Astrocyte of the spinal cord (primary cell): ENCODE results near the gene IMMT.
A peak's percentile ranks its signal among the peaks of the same experiment; 100 is the strongest.
"Not testable (repeated sequence)": the region's sequence is repeated elsewhere in the genome, so short reads cannot be mapped to it uniquely, and the experiment has no call there.

ENCODE experiments used
- DNase-seq: peaks from one replicate; pipeline ENCODE4 v3.0.0; 2011; ENCODE audit warnings: low read depth, low spot score
- H3K4me3 ChIP-seq: 2 replicates; pipeline ENCODE4 v1.5.1; 2011; ENCODE audit warnings: low read depth, mild to moderate bottlenecking, low read length, moderate library complexity
- in situ Hi-C: cut with HindIII; loops from 2 replicates; pipeline ENCODE4 v1.10.0; 2017; ENCODE audit warnings: low sequenced_read_pairs
- TF ChIP-seq, protein P1 (sequence below): IDR thresholded peaks from 2 replicates; pipeline ENCODE4 v1.5.1; 2012; ENCODE audit warnings: low read depth, mild to moderate bottlenecking, low read length, inconsistent platforms

The IMMT gene

DNA sequence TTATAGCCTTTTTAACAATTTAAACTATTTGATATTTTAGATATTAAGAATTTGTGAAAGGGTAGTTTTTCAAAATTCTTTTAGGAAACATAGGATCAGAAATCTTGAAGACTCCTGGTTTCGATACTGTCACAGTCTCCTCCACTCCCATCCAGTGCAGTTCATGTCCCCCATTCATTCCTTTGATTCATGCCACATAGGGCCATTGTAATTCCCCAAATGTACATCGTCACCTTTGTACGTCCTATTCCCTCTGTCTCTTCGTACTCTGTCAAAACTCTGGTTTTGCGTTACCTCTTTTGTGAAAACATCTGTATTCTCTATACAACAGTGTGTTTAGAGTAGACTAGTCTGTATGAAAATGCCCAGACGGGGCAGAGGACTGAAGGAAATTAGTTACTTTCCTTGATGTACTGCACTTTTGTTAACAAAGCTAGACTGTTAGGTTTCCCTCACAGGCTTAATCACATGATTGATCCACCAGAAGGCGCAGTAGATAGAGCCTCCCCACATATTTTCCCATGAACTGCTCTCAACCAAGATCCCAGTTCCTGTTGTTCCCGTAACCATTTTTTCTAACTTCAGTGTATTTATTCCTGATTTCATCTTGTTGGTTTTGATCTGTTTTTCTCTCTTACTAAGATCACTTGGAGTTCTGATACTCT is 6.5 kb upstream of the IMMT start:
- in situ Hi-C loops, result no loop called here
- no peak for DNase-seq
- H3K4me3 ChIP-seq, result no peak overlapping the region
- TF ChIP-seq, protein P1, sequence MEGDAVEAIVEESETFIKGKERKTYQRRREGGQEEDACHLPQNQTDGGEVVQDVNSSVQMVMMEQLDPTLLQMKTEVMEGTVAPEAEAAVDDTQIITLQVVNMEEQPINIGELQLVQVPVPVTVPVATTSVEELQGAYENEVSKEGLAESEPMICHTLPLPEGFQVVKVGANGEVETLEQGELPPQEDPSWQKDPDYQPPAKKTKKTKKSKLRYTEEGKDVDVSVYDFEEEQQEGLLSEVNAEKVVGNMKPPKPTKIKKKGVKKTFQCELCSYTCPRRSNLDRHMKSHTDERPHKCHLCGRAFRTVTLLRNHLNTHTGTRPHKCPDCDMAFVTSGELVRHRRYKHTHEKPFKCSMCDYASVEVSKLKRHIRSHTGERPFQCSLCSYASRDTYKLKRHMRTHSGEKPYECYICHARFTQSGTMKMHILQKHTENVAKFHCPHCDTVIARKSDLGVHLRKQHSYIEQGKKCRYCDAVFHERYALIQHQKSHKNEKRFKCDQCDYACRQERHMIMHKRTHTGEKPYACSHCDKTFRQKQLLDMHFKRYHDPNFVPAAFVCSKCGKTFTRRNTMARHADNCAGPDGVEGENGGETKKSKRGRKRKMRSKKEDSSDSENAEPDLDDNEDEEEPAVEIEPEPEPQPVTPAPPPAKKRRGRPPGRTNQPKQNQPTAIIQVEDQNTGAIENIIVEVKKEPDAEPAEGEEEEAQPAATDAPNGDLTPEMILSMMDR, result peak; percentile 2

DNA sequence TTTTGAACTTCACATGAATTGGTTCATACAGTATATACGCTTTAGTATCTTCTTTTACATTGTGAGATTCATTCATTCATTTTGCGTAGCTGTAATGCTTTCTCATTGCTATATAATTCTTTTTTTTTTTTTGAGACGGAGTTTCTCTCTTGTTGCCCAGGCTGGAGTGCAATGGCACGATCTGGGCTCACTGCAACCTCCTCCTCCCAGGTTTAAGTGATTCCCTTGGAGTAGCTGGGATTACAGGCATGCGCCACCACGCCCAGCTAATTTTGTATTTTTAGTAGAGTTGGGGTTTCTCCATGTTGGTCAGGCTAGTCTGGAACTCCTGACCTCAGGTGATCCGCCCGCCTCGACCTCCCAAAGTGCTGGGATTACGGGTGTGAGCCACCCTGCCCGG is 5.3 kb upstream of the IMMT start:
- DNase-seq, in situ Hi-C loops, H3K4me3 ChIP-seq: not testable (repeated sequence)

DNA sequence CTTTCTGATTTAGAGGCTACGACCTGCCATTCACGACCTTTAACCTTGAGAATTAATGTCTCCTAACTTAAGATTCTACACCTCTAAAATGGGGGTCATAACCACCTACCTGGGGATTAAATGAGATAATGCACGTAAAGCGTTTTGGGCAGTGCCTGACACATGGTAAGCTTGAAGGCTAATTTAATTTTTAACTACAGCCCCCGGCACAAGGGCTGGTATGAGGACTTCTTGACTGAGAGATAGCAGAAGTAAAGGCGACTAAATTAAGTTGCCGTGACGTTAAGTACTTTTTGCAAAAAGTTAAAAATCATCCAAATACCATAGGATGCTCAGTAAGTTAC is 4.5 kb upstream of the IMMT start:
- peak overlapping the region; percentile 94 for H3K4me3 ChIP-seq
- TF ChIP-seq, protein P1, result no peak
- DNase-seq, result no peak
- in situ Hi-C loops, result no loop called here

DNA sequence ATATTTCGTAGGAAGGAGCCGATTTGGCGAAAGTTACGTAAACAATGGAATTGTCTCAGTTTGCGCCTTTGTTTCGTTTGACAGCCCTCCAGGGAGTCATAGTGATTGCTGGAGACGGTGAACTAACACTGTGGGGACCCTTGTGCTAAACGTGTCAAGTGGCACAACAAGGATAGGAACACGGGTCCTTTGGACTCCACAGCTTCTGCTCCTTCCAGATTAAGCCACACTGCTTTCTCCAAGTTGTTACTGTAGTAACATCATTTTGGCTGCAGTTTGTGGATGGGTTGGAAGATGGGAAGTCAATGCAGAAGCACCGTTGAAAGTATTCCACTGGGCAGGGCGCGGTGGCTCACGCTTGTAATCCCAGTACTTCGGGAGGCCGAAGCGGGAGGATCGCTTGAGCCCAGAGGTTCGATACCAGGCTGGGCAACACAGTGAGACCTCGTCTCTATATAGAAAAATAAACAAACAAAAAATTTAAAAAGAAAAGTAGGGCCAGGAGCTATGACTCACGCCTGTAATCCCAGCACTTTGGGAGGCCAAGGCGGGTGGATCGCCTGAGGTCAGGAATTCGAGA is 636 bp upstream of the IMMT start:
- TF ChIP-seq, protein P1, result no peak
- peak overlapping the region; percentile 65 for H3K4me3 ChIP-seq
- in situ Hi-C loops, result no loop called here
- DNase-seq, result no peak

DNA sequence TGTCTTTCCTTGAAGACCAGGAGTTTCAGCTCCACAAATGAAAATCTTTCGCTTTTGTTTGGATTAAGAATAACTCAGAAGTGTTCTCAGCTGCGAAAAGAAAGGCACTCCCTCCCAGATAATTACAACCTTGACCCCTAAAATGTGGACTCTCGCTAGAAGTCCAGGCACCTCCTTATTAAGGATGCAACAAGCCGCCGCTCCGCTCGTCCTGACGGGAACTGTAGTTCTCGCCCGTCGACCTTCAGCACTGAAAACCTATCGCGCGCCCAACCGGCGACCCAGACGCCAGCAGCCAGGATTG is 559 bp downstream of the IMMT start:
- TF ChIP-seq, protein P1, result no peak
- peak overlapping the region; percentile 65 for H3K4me3 ChIP-seq
- DNase-seq, result peak; percentile 97
- in situ Hi-C loops, result no loop called here

DNA sequence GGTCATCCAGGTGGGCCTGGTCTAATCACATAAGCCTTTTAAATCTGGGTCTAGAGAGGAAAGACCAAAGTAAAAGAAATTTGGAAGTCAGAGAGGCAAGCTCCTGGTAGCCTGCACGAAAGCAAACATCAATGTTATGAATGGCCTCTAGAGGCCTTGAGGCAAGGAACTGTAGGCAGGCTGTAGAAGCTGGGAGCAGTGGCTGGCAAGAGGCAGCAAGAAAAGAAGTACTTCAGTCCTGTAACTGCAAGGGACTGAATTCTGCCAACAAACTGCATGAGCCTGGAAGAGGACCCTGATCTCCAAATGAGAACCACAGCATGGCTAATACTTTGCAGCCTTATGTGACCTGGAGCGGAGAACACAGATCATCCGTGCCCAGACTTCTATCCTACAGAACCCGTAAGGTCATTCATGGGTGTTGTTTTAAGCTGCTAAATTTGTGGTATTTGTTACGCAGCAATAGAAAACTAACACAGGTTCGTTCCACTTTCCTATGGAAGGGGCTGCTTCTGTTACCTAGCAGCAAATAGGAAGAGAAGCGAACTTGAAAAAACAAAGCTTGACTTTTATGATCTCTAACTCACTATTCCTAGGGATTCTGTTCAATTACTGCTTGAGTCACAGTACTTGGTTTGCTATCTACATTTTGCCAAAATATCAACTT is 1.2 kb downstream of the IMMT start:
- in situ Hi-C loops, result no loop called here

More for the DNA sequence above, 1.2 kb downstream of the IMMT start:
- TF ChIP-seq, protein P1, result no peak
- peak overlapping the region; percentile 65 for H3K4me3 ChIP-seq
- DNase-seq, result no peak
